ENCODE measurements around the gene PDE6A. TPM values are rescaled to one million over a fixed set of nuclear protein-coding genes. Genes with fewer than 3 reads are reported as not detected.

Gene PDE6A
- total RNA-seq, 1 donor from 2014 or later = 0.14 TPM

- Mint-ChIP-seq H3K27ac (ENCODE audit: unreplicated experiment) (no peak overlapping the region), H3K27me3 (ENCODE audit: low read depth, unreplicated experiment) (peaks cover 9% of the 10 kb centered on the region), H3K9me3 (ENCODE audit: unreplicated experiment) (peaks cover 2% of the 10 kb centered on the region), H3K36me3 (ENCODE audit: low read depth, unreplicated experiment) (no peaks in the 10 kb centered on the region), H3K4me1 (ENCODE audit: low read depth, unreplicated experiment) (peaks cover 35% of the 10 kb centered on the region), H3K4me3 (ENCODE audit: unreplicated experiment) (no peak overlapping the region)
- no peak for DNase-seq (ENCODE audit: low read depth)
- H4K20me1 ChIP-seq (ENCODE audit: insufficient read depth, low read length) = no peaks in the 10 kb centered on the region
- no peak overlapping the region for H3K27ac ChIP-seq (ENCODE audit: low read depth, low read length)
- no peaks in the 10 kb centered on the region for H3K9me3 ChIP-seq (ENCODE audit: insufficient read depth, low read depth, low read length)
- no peak overlapping the region for H3K4me2 ChIP-seq (ENCODE audit: low read length)
- H3K36me3 ChIP-seq (ENCODE audit: insufficient read depth, low read length) = no peaks in the 10 kb centered on the region
- no peak overlapping the region for H2AFZ ChIP-seq (ENCODE audit: low read depth, low read length)
- peaks cover 37% of the 10 kb centered on the region for H3K4me1 ChIP-seq (ENCODE audit: insufficient read depth, low read length)
- no peak for FAIRE-seq
- no peak overlapping the region for H3K9ac ChIP-seq (ENCODE audit: low read length)
- peaks cover 3% of the 10 kb centered on the region for H3K27me3 ChIP-seq (ENCODE audit: insufficient read depth, low read length)
- no peak for TF ChIP-seq EZH2 (IDR thresholded peaks at IDR 0.05; ENCODE audit: insufficient read depth, low read length)
- no peak for TF ChIP-seq CTCF (IDR thresholded peaks at IDR 0.05; ENCODE audit: insufficient read depth, low read depth, low read length)
- H3K79me2 ChIP-seq (ENCODE audit: insufficient read depth, low read length) = no peaks in the 10 kb centered on the region
- H3K4me3 ChIP-seq (ENCODE audit: insufficient read depth, low read depth, low read length) = no peak overlapping the region
Measured at GRCh38 chr5:149936700-149937091, 7.9 kb downstream of the PDE6A start.

- no peaks in the 10 kb centered on the region for H3K36me3 Mint-ChIP-seq (ENCODE audit: low read depth, unreplicated experiment)
- FAIRE-seq = no peak
Measured at GRCh38 chr5:149936044-149936699, 8.4 kb downstream of the PDE6A start.

More at GRCh38 chr5:149936044-149936699, 8.4 kb downstream of the PDE6A start:
- Histone ChIP-seq H4K20me1 (ENCODE audit: insufficient read depth, low read length) (no peaks in the 10 kb centered on the region), H3K4me2 (ENCODE audit: low read length) (no peak overlapping the region), H3K9ac (ENCODE audit: low read length) (no peak overlapping the region), H3K79me2 (ENCODE audit: insufficient read depth, low read length) (no peaks in the 10 kb centered on the region), H3K27ac (ENCODE audit: low read depth, low read length) (no peak overlapping the region), H2AFZ (ENCODE audit: low read depth, low read length) (no peak overlapping the region), H3K27me3 (ENCODE audit: insufficient read depth, low read length) (peaks cover 3% of the 10 kb centered on the region), H3K36me3 (ENCODE audit: insufficient read depth, low read length) (no peaks in the 10 kb centered on the region), H3K4me3 (ENCODE audit: insufficient read depth, low read depth, low read length) (no peak overlapping the region), H3K4me1 (ENCODE audit: insufficient read depth, low read length) (peaks cover 35% of the 10 kb centered on the region), H3K9me3 (ENCODE audit: insufficient read depth, low read depth, low read length) (no peaks in the 10 kb centered on the region)
- Mint-ChIP-seq H3K27ac (ENCODE audit: unreplicated experiment) (no peak overlapping the region), H3K4me1 (ENCODE audit: low read depth, unreplicated experiment) (peaks cover 30% of the 10 kb centered on the region), H3K4me3 (ENCODE audit: unreplicated experiment) (no peak overlapping the region), H3K9me3 (ENCODE audit: unreplicated experiment) (peaks cover 2% of the 10 kb centered on the region), H3K27me3 (ENCODE audit: low read depth, unreplicated experiment) (peaks cover 9% of the 10 kb centered on the region)
- TF ChIP-seq EZH2 (IDR thresholded peaks at IDR 0.05; ENCODE audit: insufficient read depth, low read length) (no peak), CTCF (IDR thresholded peaks at IDR 0.05; ENCODE audit: insufficient read depth, low read depth, low read length) (no peak)
- DNase-seq (ENCODE audit: low read depth) = no peak
